ENCODE measurements around the gene DGLUCY.
"Not testable (repeated sequence)": the region's sequence is repeated elsewhere in the genome, so short reads cannot be mapped to it uniquely, and the experiment has no call there.

The DGLUCY gene

GRCh38 chr14:91190853-91191252 is 77.0 kb downstream of the DGLUCY start:
- TF ChIP-seq JUND (IDR thresholded peaks at IDR 0.05; ENCODE audit: low read depth): no peak
- in situ Hi-C loops (cut with HindIII; ENCODE audit: low pct_unique_long_range_greater_than_20kb, low sequenced_read_pairs): no loop called here
- no peak for DNase-seq (ENCODE audit: low read depth in 1 of 2, low spot score in 1 of 2)

- in situ Hi-C loops (cut with HindIII; ENCODE audit: low pct_unique_long_range_greater_than_20kb, low sequenced_read_pairs): no loop called here
- TF ChIP-seq JUND (IDR thresholded peaks at IDR 0.05; ENCODE audit: low read depth): no peak
- DNase-seq (ENCODE audit: low read depth in 1 of 2, low spot score in 1 of 2): no peak
Observed at GRCh38 chr14:91193069-91193468, 79.2 kb downstream of the DGLUCY start.

GRCh38 chr14:91195881-91196280 is 82.0 kb downstream of the DGLUCY start:
- in situ Hi-C loops (cut with HindIII; ENCODE audit: low pct_unique_long_range_greater_than_20kb, low sequenced_read_pairs): no loop called here
- TF ChIP-seq JUND (IDR thresholded peaks at IDR 0.05; ENCODE audit: low read depth): no peak
- no peak for DNase-seq (ENCODE audit: low read depth in 1 of 2, low spot score in 1 of 2)

GRCh38 chr14:91197631-91198030 is 83.8 kb downstream of the DGLUCY start:
- in situ Hi-C loops (cut with HindIII; ENCODE audit: low pct_unique_long_range_greater_than_20kb, low sequenced_read_pairs): no loop called here
- no peak for DNase-seq (ENCODE audit: low read depth in 1 of 2, low spot score in 1 of 2)
- TF ChIP-seq JUND (IDR thresholded peaks at IDR 0.05; ENCODE audit: low read depth): no peak

GRCh38 chr14:91200802-91201201 is 86.9 kb downstream of the DGLUCY start:
- in situ Hi-C loops (cut with HindIII; ENCODE audit: low pct_unique_long_range_greater_than_20kb, low sequenced_read_pairs); DNase-seq (ENCODE audit: low read depth in 1 of 2, low spot score in 1 of 2): not testable (repeated sequence)

- in situ Hi-C loops (cut with HindIII; ENCODE audit: low pct_unique_long_range_greater_than_20kb, low sequenced_read_pairs): no loop called here
- TF ChIP-seq JUND (IDR thresholded peaks at IDR 0.05; ENCODE audit: low read depth): no peak
- DNase-seq (ENCODE audit: low read depth in 1 of 2, low spot score in 1 of 2): peak in 1 of 2 experiments; percentile 24
Observed at GRCh38 chr14:91202234-91202974, 88.5 kb downstream of the DGLUCY start.

DNA sequence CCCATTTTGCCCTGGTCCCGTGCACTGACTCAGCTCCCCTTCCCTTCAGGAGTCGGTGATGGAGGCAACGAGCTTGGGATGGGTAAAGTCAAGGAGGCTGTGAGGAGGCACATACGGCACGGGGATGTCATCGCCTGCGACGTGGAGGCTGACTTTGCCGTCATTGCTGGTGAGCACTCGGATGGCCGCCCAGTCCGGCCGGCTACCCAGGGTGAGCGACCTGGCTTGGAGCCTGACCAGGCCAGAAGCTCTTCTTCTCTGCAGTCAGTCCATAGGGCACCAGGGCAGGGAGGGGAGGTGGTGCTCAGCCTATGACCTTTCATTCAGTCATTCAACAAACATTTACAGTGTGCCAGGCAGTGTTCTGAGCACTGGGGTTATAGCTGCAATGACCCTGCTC is 90.8 kb downstream of the DGLUCY start:
- no peak for DNase-seq (ENCODE audit: low read depth in 1 of 2, low spot score in 1 of 2)
- in situ Hi-C loops (cut with HindIII; ENCODE audit: low pct_unique_long_range_greater_than_20kb, low sequenced_read_pairs): no loop called here
- no peak for TF ChIP-seq JUND (IDR thresholded peaks at IDR 0.05; ENCODE audit: low read depth)

- in situ Hi-C loops (cut with HindIII; ENCODE audit: low pct_unique_long_range_greater_than_20kb, low sequenced_read_pairs): no loop called here
- DNase-seq (ENCODE audit: low read depth in 1 of 2, low spot score in 1 of 2): no peak
- TF ChIP-seq JUND (IDR thresholded peaks at IDR 0.05; ENCODE audit: low read depth): no peak
Observed at GRCh38 chr14:91205459-91205858, 91.6 kb downstream of the DGLUCY start.

GRCh38 chr14:91207008-91207407 is 93.1 kb downstream of the DGLUCY start:
- DNase-seq (ENCODE audit: low read depth in 1 of 2, low spot score in 1 of 2): peak in 1 of 2 experiments; percentile 52
- no peak for TF ChIP-seq JUND (IDR thresholded peaks at IDR 0.05; ENCODE audit: low read depth)
- in situ Hi-C loops (cut with HindIII; ENCODE audit: low pct_unique_long_range_greater_than_20kb, low sequenced_read_pairs): no loop called here

- no peak for DNase-seq (ENCODE audit: low read depth in 1 of 2, low spot score in 1 of 2)
- in situ Hi-C loops (cut with HindIII; ENCODE audit: low pct_unique_long_range_greater_than_20kb, low sequenced_read_pairs): no loop called here
- TF ChIP-seq JUND (IDR thresholded peaks at IDR 0.05; ENCODE audit: low read depth): no peak
Observed at GRCh38 chr14:91211017-91211416, 97.1 kb downstream of the DGLUCY start.

GRCh38 chr14:91214306-91214705 is 100.4 kb downstream of the DGLUCY start:
- TF ChIP-seq JUND (IDR thresholded peaks at IDR 0.05; ENCODE audit: low read depth): no peak
- in situ Hi-C loops (cut with HindIII; ENCODE audit: low pct_unique_long_range_greater_than_20kb, low sequenced_read_pairs): no loop called here
- DNase-seq (ENCODE audit: low read depth in 1 of 2, low spot score in 1 of 2): no peak

GRCh38 chr14:91215381-91215780 is 101.5 kb downstream of the DGLUCY start:
- in situ Hi-C loops (cut with HindIII; ENCODE audit: low pct_unique_long_range_greater_than_20kb, low sequenced_read_pairs): no loop called here
- no peak for DNase-seq (ENCODE audit: low read depth in 1 of 2, low spot score in 1 of 2)
- no peak for TF ChIP-seq JUND (IDR thresholded peaks at IDR 0.05; ENCODE audit: low read depth)

DNA sequence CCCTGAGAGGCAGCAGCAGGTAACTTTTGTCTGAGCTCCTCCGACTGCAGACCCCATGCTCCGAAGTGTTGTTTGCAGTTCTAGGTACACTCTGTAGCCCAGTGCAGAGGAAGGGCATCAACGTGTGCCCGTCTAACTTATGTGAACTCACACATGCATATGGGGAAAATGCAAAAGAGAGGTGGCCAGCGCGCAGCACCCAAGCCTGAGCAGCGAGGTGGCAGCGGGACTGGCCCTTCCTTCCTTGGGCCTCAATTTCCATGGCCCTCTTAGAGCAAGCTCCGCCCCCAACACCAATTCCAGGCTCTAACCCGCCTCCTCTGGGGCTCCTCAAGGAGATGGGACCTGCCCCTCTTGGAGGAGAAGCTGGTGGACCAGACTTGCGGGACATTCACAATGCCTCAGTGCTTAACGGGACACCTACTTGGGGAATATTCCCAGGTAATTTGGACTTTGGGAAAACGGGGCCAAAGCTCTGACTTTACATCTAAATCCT is 102.9 kb downstream of the DGLUCY start:
- TF ChIP-seq JUND (IDR thresholded peaks at IDR 0.05; ENCODE audit: low read depth): no peak
- in situ Hi-C loops (cut with HindIII; ENCODE audit: low pct_unique_long_range_greater_than_20kb, low sequenced_read_pairs): no loop called here
- DNase-seq (ENCODE audit: low read depth in 1 of 2, low spot score in 1 of 2): no peak

DNA sequence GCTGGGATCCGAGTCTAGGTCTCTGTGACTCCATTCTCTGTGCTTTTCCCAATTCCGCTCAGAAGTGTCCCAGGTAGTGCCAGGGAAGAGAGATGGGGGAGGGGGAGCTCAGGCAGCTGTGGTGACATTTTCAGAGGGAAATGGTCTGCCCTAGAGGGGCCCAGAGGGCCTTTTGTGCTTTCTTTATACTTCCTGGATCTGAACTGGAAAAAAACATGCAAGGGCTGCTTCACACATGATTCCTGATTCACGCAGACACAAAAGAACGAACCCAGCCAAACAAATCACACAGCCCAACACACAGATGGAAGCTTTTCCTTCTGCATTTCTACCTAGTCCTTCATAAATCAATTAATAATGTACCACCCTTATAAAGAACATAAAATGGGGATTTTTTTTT is 104.1 kb downstream of the DGLUCY start:
- TF ChIP-seq JUND (IDR thresholded peaks at IDR 0.05; ENCODE audit: low read depth): no peak
- in situ Hi-C loops (cut with HindIII; ENCODE audit: low pct_unique_long_range_greater_than_20kb, low sequenced_read_pairs): no loop called here
- no peak for DNase-seq (ENCODE audit: low read depth in 1 of 2, low spot score in 1 of 2)
